Immature natural killer cell (primary cell): ENCODE data around the gene B4GALNT3. TPM values are rescaled to one million over a fixed set of nuclear protein-coding genes. Genes with fewer than 3 reads are reported as not detected.

ENCODE experiments used
- DNase-seq, 3 donors: peaks; one replicate each; pipeline ENCODE4 v3.0.0; 2022; ENCODE audit warnings: mixed read lengths in 1 of 3
- H3K27ac Mint-ChIP-seq, 6 donors: one replicate each; pipeline ENCODE4 v1.8.0; 2020; ENCODE audit warnings: mixed read lengths in 6 of 6, mild to moderate bottlenecking in 5 of 6, inconsistent platforms in 4 of 6, moderate library complexity in 3 of 6
- H3K27me3 Mint-ChIP-seq, 3 donors: one replicate each; pipeline ENCODE4 v1.8.0; 2020 to 2021; ENCODE audit warnings: low read depth in 3 of 3, mild to moderate bottlenecking in 3 of 3, mixed read lengths in 3 of 3, moderate library complexity in 3 of 3, inconsistent platforms in 1 of 3
- H3K36me3 Mint-ChIP-seq, 3 donors: one replicate each; pipeline ENCODE4 v1.8.0; 2020; ENCODE audit warnings: mixed read lengths in 3 of 3, inconsistent platforms in 2 of 3, mild to moderate bottlenecking in 2 of 3
- H3K4me1 Mint-ChIP-seq, 2 donors: one replicate each; pipeline ENCODE4 v1.8.0; 2020; ENCODE audit warnings: inconsistent platforms in 2 of 2, mild to moderate bottlenecking in 2 of 2, mixed read lengths in 2 of 2, moderate library complexity in 1 of 2
- H3K4me3 Mint-ChIP-seq, 5 donors: one replicate each; pipeline ENCODE4 v1.8.0; 2020; ENCODE audit warnings: mild to moderate bottlenecking in 5 of 5, mixed read lengths in 5 of 5, inconsistent platforms in 3 of 5, moderate library complexity in 3 of 5
- H3K9me3 Mint-ChIP-seq, 6 donors: one replicate each; pipeline ENCODE4 v1.8.0; 2020; ENCODE audit warnings: mild to moderate bottlenecking in 6 of 6, mixed read lengths in 6 of 6, inconsistent platforms in 4 of 6, moderate library complexity in 3 of 6
- polyA plus RNA-seq, 3 donors: library from polyadenylated mRNA; unstranded; fragments of 300-500 nt; fragmentation: Illumina TruSeq; gene quantifications; one replicate each; pipeline ENCODE4 v1.2.3, GENCODE V29; 2021

B4GALNT3 gene
- polyA plus RNA-seq, 3 donors from 2014 or later: 0.03 to 13.1 (median 1.2) TPM

- Mint-ChIP-seq H3K27ac (peak overlapping the region in 4 of 6 donors; percentile 17 to 62 (median 36)), H3K36me3 (no peaks in the 10 kb centered on the region), H3K27me3 (peaks cover 7 to 15% (median 13%) of the 10 kb centered on the region in 3 donors), H3K9me3 (peaks cover 0 to 2% (median 0%) of the 10 kb centered on the region in 6 donors), H3K4me3 (peak overlapping the region; percentile 77 to 93 (median 87)), H3K4me1 (peaks cover 35 to 48% of the 10 kb centered on the region in 2 donors)
- peak; percentile 32 to 43 (median 43) for DNase-seq
Observed at GRCh38 chr12:460261-461230, 807 bp downstream of the B4GALNT3 start.

DNA sequence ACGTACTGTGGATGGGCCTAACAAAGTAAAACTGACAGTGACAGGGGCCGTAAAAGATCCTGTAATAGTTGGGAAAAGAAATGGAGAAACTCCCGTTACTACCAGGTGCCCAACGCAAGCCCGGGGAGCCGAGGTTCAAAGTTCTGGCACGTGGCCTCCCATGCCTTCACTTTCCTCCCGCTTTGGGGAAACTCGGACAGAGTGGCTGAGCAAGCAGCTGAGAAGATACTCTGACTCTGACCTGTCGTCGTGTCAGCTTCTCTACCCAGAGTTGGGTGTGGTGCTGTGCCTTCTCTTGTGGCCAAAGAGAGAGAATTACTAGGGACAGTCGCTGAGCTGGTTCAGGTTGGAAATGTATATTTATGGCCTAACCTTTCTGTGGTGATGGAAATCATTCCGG is 1.7 kb downstream of the B4GALNT3 start:
- Mint-ChIP-seq H3K36me3 (no peaks in the 10 kb centered on the region), H3K4me3 (peak overlapping the region; percentile 77 to 93 (median 87)), H3K27ac (peak overlapping the region in 2 of 6 donors; percentile 10 to 27), H3K27me3 (peaks cover 7 to 15% (median 13%) of the 10 kb centered on the region in 3 donors), H3K9me3 (peaks cover 0 to 2% (median 0%) of the 10 kb centered on the region in 6 donors), H3K4me1 (peaks cover 35 to 48% of the 10 kb centered on the region in 2 donors)
- DNase-seq: no peak

DNA sequence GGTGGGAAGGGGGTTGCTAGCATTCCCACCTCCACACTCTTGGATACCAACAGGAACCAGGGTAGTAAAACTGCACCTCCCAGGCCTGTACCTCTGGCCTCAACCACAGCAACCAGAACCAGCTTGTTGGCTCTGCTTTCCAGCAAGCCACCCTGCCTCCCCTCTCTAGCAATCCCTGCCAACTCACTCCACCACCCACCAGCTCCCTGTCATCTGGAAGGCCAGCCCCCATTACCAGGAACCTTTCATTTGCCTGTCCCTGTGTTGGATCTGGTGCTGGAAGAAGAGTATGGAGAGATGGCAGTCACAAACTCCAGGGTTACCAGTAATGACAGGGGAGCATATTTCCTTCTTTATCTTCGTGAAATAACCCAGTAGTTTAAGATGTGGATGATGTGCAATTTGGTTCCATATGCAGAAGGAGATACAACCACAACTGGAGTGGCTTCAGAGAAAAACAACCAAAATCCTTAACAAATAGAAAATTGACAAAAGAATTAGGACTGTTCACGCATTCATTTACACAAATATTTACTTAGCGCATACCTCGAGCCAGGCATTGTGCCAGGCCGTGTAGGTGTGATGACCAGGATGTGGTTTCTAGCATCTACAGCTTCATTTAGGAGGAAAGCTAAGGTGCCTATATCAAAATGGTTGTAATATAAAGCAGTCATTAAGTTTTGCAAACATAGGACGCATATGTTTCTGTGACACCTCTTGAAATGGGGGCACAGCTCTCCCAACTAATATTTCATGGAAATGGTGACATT is 3.4 kb downstream of the B4GALNT3 start:
- Mint-ChIP-seq H3K27ac (no peak overlapping the region), H3K4me1 (peaks cover 35 to 47% of the 10 kb centered on the region in 2 donors), H3K27me3 (peaks cover 7 to 15% (median 13%) of the 10 kb centered on the region in 3 donors), H3K36me3 (no peaks in the 10 kb centered on the region), H3K4me3 (peak overlapping the region in 1 of 5 donors; percentile 2), H3K9me3 (peaks cover 0 to 2% (median 0%) of the 10 kb centered on the region in 6 donors)
- peak in 1 of 3 donors; percentile 34 for DNase-seq

DNA sequence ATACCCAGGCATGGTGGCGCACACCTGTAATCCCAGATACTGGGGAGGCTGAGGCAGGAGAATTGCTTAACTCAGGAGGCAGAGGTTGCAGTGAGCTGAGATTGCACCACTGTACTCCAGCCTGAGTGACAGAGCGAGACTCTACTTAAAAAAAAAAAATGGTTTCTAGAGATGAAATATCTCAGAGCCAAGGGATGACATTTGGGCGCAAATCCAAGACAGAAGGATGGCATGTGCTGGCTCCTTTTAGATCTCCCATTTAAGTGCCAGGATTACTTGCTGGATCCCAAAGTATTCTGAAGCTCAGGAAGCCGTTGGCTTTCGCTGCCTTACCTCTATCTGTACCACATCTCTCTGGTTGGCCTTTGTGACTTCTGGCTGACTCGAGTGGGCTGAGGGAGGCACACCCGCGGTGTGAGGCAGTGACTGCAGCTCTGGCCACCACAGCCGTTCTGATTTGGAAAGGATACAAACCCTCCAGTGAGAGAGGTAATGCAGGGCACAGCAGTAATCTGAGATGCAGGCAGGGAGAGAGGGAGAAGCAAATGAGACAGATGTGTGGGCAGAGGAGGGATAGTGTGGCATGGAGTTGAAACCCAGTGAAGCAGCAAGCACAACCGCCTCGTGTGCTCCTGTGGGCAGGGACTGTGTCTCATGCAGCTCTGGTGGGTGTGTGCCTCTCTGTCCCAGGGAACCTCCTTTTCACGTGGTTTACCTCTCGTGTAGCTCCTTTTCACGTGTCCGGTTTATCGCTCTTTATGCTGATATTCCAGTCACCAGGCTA is 4.9 kb downstream of the B4GALNT3 start:
- no peaks in the 10 kb centered on the region for H3K36me3 Mint-ChIP-seq
- peaks cover 37 to 47% of the 10 kb centered on the region in 2 donors for H3K4me1 Mint-ChIP-seq
- peaks cover 7 to 12% (median 9%) of the 10 kb centered on the region in 3 donors for H3K27me3 Mint-ChIP-seq
- H3K9me3 Mint-ChIP-seq: peaks cover 0 to 2% (median 0%) of the 10 kb centered on the region in 6 donors
- no peak overlapping the region for H3K27ac Mint-ChIP-seq
- DNase-seq: no peak
- peak overlapping the region in 4 of 5 donors; percentile 5 to 54 (median 30) for H3K4me3 Mint-ChIP-seq

GRCh38 chr12:466039-466438 is 6.3 kb downstream of the B4GALNT3 start:
- no peak for DNase-seq
- Mint-ChIP-seq H3K9me3 (peaks cover 0 to 2% (median 0%) of the 10 kb centered on the region in 6 donors), H3K27me3 (peaks cover 5 to 10% (median 9%) of the 10 kb centered on the region in 3 donors), H3K27ac (no peak overlapping the region), H3K4me1 (peaks cover 35 to 43% of the 10 kb centered on the region in 2 donors), H3K36me3 (no peaks in the 10 kb centered on the region), H3K4me3 (no peak overlapping the region)

DNA sequence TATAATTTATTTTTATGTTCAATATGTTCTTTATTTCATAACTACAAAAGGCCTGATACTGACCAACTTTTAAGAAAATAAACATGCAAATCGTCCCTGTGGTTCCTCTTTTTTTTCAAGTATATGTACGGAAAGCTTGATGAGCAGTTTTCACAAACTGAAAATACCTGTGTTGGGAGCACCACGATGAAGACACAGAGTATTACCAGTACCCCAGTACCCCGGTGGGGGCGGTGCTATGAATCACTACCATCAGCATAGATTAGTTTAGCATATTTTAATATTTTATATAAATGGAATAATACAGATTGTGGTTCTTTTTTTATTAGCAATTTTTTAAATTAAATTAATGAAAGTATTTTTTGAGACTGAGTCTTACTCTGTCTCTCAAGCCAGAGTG is 7.0 kb downstream of the B4GALNT3 start:
- peaks cover 5 to 9% (median 5%) of the 10 kb centered on the region in 3 donors for H3K27me3 Mint-ChIP-seq

DNA sequence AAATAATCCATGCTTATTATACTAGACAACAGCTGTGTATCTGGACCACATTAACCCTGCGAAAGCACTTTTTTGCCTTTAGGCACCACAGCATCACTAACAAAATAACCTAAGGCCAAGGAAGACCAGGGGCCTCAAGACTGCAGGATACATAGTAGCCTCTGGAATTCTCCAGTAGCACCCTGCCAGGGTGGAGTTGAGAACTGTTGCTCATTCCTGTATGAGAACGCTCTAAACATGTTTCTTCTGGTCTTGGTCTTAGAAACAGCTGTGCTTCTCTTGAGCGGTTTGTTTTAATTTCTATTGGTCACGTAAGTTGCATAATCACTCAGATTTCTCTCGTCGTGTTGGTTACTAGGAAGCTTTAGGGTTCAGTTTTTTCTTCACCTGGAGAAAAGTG is 7.9 kb downstream of the B4GALNT3 start:
- no peak overlapping the region for H3K27ac Mint-ChIP-seq
- no peaks in the 10 kb centered on the region for H3K36me3 Mint-ChIP-seq
- peaks cover 29 to 33% of the 10 kb centered on the region in 2 donors for H3K4me1 Mint-ChIP-seq
- H3K4me3 Mint-ChIP-seq: no peak overlapping the region
- DNase-seq: no peak
- peaks cover 2 to 8% (median 5%) of the 10 kb centered on the region in 3 donors for H3K27me3 Mint-ChIP-seq
- H3K9me3 Mint-ChIP-seq: no peaks in the 10 kb centered on the region

More for the DNA sequence above, 7.0 kb downstream of the B4GALNT3 start:
- Mint-ChIP-seq H3K27ac (no peak overlapping the region), H3K4me3 (no peak overlapping the region), H3K9me3 (no peaks in the 10 kb centered on the region), H3K4me1 (peaks cover 30 to 40% of the 10 kb centered on the region in 2 donors), H3K36me3 (no peaks in the 10 kb centered on the region)
- DNase-seq: no peak

GRCh38 chr12:468671-469389 is 9.1 kb downstream of the B4GALNT3 start:
- Mint-ChIP-seq H3K27ac (peak overlapping the region in 1 of 6 donors; percentile 63), H3K36me3 (no peaks in the 10 kb centered on the region), H3K27me3 (peaks cover 2 to 8% (median 3%) of the 10 kb centered on the region in 3 donors), H3K4me3 (no peak overlapping the region), H3K9me3 (peaks cover 0 to 3% (median 0%) of the 10 kb centered on the region in 6 donors), H3K4me1 (peaks cover 20 to 27% of the 10 kb centered on the region in 2 donors)
- no peak for DNase-seq

DNA sequence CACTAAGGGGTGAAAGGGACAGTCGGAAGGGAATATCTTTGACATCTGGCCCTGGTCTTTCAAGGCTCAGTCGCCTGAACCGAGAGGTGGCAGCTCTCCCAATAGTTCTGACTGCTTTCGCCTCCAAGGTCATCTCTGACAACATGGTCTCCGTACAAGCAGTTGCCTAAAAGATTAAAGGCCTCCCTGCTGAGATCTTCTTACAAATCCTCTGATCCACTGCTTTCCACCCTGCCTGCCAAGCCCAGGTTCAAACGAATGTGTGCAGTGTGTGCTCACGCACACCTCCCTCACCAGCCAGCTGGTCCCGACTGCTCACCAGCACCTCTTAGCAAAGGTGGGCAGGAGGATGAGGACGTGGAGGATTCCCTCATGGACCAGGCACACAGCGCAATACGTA is 10.4 kb downstream of the B4GALNT3 start:
- H3K4me3 Mint-ChIP-seq: no peak overlapping the region
- H3K4me1 Mint-ChIP-seq: peaks cover 12 to 17% of the 10 kb centered on the region in 2 donors
- H3K27ac Mint-ChIP-seq: no peak overlapping the region
- no peaks in the 10 kb centered on the region for H3K36me3 Mint-ChIP-seq
- peaks cover 0 to 3% (median 0%) of the 10 kb centered on the region in 6 donors for H3K9me3 Mint-ChIP-seq
- H3K27me3 Mint-ChIP-seq: peaks cover 3 to 6% (median 6%) of the 10 kb centered on the region in 3 donors
- DNase-seq: no peak

DNA sequence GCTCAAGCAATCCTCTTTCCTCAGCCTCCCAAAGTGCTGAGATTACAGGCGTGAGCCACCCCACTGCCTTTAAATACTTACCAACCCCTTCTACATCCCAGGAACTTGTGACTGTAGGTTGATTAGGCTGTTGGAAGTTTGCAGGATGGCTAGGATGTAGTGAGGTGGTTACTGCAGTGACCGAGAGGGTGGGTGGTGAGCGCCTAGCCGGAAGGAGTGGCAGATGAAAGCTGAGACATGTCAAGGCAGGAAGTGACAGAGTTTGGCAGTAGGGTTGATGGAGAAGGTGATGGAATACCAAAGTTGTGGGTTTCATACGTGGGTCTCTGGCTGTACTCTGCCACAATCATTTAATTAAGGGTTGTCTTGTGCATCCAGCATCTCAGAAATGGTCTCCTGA is 13.5 kb downstream of the B4GALNT3 start:
- H3K27ac Mint-ChIP-seq: no peak overlapping the region
- H3K4me3 Mint-ChIP-seq: peak overlapping the region in 1 of 5 donors; percentile 12
- peaks cover 0 to 3% (median 0%) of the 10 kb centered on the region in 6 donors for H3K9me3 Mint-ChIP-seq
- peaks cover 5 to 12% (median 10%) of the 10 kb centered on the region in 3 donors for H3K27me3 Mint-ChIP-seq
- H3K4me1 Mint-ChIP-seq: peaks cover 11 to 22% of the 10 kb centered on the region in 2 donors
- DNase-seq: no peak
- no peaks in the 10 kb centered on the region for H3K36me3 Mint-ChIP-seq

DNA sequence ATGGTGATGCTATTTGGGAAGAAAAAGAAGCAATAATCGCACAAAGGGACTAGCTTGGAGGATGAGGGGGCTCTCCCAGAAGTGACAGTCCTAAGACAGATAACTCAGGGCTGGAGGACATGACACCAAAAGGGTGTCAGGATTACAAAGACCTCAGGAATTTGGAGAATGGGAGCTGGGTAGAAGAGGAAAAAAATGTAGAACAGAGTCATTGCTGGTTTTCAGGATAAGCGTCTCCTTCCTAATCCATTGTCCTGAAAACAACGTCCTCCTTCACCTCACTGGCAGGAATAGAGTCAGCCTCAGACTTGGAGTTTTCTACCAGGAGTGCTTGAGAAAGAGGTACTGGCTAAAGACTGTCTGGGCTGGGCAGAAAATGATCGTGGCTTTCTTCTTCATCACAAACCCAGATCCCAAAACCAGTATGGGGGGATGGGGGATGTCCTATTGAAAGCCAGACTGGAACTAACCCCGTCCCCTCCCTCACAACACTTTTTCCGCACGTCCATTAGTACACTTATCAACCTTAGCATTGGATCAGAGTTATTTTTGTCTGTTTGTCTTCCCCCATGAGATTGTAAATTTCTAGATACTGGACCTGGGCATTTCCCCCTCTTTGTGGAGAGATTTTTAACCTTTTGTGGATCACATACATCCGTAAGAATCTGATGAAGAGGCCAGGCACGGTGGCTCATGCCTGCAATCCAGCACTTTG is 14.3 kb downstream of the B4GALNT3 start:
- no peak overlapping the region for H3K27ac Mint-ChIP-seq
- H3K36me3 Mint-ChIP-seq: no peaks in the 10 kb centered on the region
- H3K4me3 Mint-ChIP-seq: no peak overlapping the region
- DNase-seq: no peak
- H3K9me3 Mint-ChIP-seq: peaks cover 0 to 3% (median 0%) of the 10 kb centered on the region in 6 donors
- peaks cover 3 to 12% (median 9%) of the 10 kb centered on the region in 3 donors for H3K27me3 Mint-ChIP-seq
- H3K4me1 Mint-ChIP-seq: peaks cover 4 to 14% of the 10 kb centered on the region in 2 donors

DNA sequence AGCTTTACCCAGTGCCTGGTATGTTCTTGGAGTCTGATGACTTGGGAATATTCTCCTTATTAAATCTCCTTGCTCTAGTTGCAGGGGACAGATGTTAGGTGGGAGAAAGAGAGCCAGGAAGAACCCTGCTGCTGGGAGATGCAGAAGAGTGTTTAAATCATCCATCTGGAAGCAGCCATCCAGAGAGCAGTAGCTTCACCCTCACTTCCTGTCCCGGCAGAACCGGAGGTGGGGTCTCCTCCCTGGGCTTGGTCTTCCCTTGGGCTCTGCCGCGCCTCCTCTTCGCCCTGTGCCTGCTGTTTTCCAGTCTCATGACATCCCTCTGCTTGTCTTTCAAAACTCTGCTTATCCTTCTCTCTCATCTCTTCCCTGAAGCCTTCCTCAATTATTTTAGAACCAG is 15.5 kb downstream of the B4GALNT3 start:
- Mint-ChIP-seq H3K27me3 (peaks cover 3 to 11% (median 11%) of the 10 kb centered on the region in 3 donors), H3K27ac (no peak overlapping the region)
- DNase-seq: no peak

More for the DNA sequence above, 15.5 kb downstream of the B4GALNT3 start:
- H3K36me3 Mint-ChIP-seq: no peaks in the 10 kb centered on the region
- H3K4me3 Mint-ChIP-seq: no peak overlapping the region
- H3K9me3 Mint-ChIP-seq: peaks cover 0 to 3% (median 0%) of the 10 kb centered on the region in 6 donors
- peaks cover 4 to 13% of the 10 kb centered on the region in 2 donors for H3K4me1 Mint-ChIP-seq
